Muscle layer of duodenum (tissue), 2 donors: ENCODE data around the gene KCNIP4.

Source experiments
- H3K27ac ChIP-seq: one replicate; pipeline ENCODE4 v1.7.0; 2013; ENCODE audit warnings: mild to moderate bottlenecking, low read length
- H3K27me3 ChIP-seq: one replicate; pipeline ENCODE4 v1.7.0; 2013; ENCODE audit warnings: low read depth, mild to moderate bottlenecking, control low read depth, low read length
- H3K36me3 ChIP-seq, 2 donors: one replicate each; pipeline ENCODE4 v1.7.0; 2013; ENCODE audit warnings: low read length in 2 of 2, control low read depth in 1 of 2, mild to moderate bottlenecking in 1 of 2; ENCODE audit not compliant: insufficient read depth in 2 of 2, control insufficient read depth in 1 of 2
- H3K4me1 ChIP-seq, 2 donors: one replicate each; pipeline ENCODE4 v1.7.0; 2013; ENCODE audit warnings: low read length in 2 of 2, mild to moderate bottlenecking in 2 of 2, control low read depth in 1 of 2, moderate library complexity in 1 of 2; ENCODE audit not compliant: insufficient read depth in 2 of 2, control insufficient read depth in 1 of 2
- H3K4me3 ChIP-seq, 2 donors: one replicate each; pipeline ENCODE4 v1.7.0; 2013; ENCODE audit warnings: low read length in 2 of 2, low read depth in 1 of 2, mild to moderate bottlenecking in 1 of 2
- H3K9me3 ChIP-seq, 2 donors: one replicate each; pipeline ENCODE4 v1.7.0; 2013; ENCODE audit warnings: low read length in 2 of 2, control low read depth in 1 of 2, mild to moderate bottlenecking in 1 of 2; ENCODE audit not compliant: control insufficient read depth in 1 of 2
- donor health status: healthy.

The KCNIP4 gene

GRCh38 chr4:21900211-21900610, 48.4 kb downstream of the KCNIP4 start:
- Histone ChIP-seq H3K27ac (no peak overlapping the region), H3K4me1 (no peaks in the 10 kb centered on the region), H3K27me3 (no peaks in the 10 kb centered on the region), H3K9me3 (peaks cover 0 to 15% of the 10 kb centered on the region in 2 donors), H3K36me3 (no peaks in the 10 kb centered on the region), H3K4me3 (no peak overlapping the region)

DNA sequence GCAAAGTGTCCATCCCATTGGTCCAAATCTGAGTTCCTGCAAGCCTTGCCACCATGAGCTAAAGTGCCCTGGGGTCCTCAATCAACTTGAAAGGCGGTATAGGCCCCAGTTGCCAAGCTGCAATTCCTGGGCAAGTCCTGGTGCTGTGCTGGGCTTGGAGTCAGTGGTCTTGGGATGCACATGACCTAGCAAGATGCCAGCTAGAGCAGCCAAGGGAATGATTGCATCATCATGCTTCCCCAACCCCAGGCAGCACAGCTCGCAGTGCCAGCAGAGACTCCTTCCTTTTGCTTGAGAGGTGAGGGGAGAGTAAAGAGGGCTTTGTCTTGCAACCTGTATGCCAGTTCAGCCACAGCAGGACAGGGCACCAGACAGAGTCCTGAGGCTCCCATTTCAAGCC, 50.5 kb downstream of the KCNIP4 start:
- Histone ChIP-seq H3K27me3 (no peaks in the 10 kb centered on the region), H3K4me1 (no peaks in the 10 kb centered on the region), H3K27ac (no peak overlapping the region), H3K4me3 (no peak overlapping the region), H3K36me3 (no peaks in the 10 kb centered on the region), H3K9me3 (peaks cover 0 to 15% of the 10 kb centered on the region in 2 donors)

- Histone ChIP-seq H3K9me3 (peaks cover 0 to 15% of the 10 kb centered on the region in 2 donors), H3K27ac (no peak overlapping the region), H3K4me3 (no peak overlapping the region), H3K27me3 (no peaks in the 10 kb centered on the region), H3K36me3 (no peaks in the 10 kb centered on the region), H3K4me1 (no peaks in the 10 kb centered on the region)
Measured at GRCh38 chr4:21896767-21897166, 51.8 kb downstream of the KCNIP4 start.

- H3K36me3 ChIP-seq = no peaks in the 10 kb centered on the region
- no peak overlapping the region for H3K27ac ChIP-seq
- H3K4me3 ChIP-seq = no peak overlapping the region
- no peaks in the 10 kb centered on the region for H3K4me1 ChIP-seq
- H3K27me3 ChIP-seq = no peaks in the 10 kb centered on the region
- peaks cover 0 to 5% of the 10 kb centered on the region in 2 donors for H3K9me3 ChIP-seq
Measured at GRCh38 chr4:21893136-21893535, 55.4 kb downstream of the KCNIP4 start.

DNA sequence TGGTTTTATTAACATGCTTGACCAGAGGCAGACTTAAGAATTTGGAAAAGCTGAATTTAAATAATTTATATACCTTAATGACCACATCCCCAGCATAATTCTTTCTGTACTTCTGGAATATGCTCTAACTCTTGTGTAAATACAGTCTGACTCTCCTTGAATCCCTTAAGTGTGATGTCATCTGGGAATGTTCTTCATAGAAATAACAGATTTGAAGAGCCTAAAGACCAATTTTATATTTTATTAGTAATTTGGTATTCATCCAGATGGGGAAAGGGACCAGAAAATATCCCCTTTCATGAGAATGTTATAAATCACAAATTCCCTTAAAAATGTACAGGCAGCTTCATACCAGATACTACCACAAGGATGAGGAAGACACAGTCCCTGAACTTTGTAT, 58.3 kb downstream of the KCNIP4 start:
- no peaks in the 10 kb centered on the region for H3K9me3 ChIP-seq
- no peaks in the 10 kb centered on the region for H3K27me3 ChIP-seq
- no peak overlapping the region for H3K27ac ChIP-seq
- H3K4me3 ChIP-seq = no peak overlapping the region
- no peaks in the 10 kb centered on the region for H3K4me1 ChIP-seq
- no peaks in the 10 kb centered on the region for H3K36me3 ChIP-seq

GRCh38 chr4:21888195-21888976, 60.2 kb downstream of the KCNIP4 start:
- Histone ChIP-seq H3K36me3 (no peaks in the 10 kb centered on the region), H3K9me3 (no peaks in the 10 kb centered on the region), H3K27ac (no peak overlapping the region), H3K4me1 (no peaks in the 10 kb centered on the region), H3K27me3 (no peaks in the 10 kb centered on the region), H3K4me3 (no peak overlapping the region)

DNA sequence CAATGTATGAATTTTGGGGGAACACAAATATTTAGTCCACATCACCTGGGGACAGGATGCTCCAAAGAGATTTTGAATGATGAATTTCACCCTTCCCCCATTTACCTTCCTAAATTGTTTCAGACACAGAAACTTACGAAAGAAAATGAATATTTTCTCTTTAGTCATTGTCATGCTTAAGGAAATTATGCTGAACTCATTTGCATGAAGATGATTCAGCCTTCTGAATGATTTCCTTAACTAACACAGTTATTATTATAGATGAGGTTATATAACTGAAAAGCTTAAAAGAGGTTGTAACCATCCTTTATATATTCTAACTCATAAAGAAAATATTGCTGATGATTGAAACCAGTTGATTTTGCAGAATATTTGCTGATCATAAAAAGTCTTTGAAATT, 61.1 kb downstream of the KCNIP4 start:
- no peak overlapping the region for H3K4me3 ChIP-seq
- no peak overlapping the region for H3K27ac ChIP-seq
- no peaks in the 10 kb centered on the region for H3K27me3 ChIP-seq
- H3K9me3 ChIP-seq = no peaks in the 10 kb centered on the region
- H3K36me3 ChIP-seq = no peaks in the 10 kb centered on the region
- no peaks in the 10 kb centered on the region for H3K4me1 ChIP-seq

- Histone ChIP-seq H3K27ac (no peak overlapping the region), H3K27me3 (no peaks in the 10 kb centered on the region), H3K9me3 (no peaks in the 10 kb centered on the region), H3K4me3 (no peak overlapping the region), H3K36me3 (no peaks in the 10 kb centered on the region), H3K4me1 (no peaks in the 10 kb centered on the region)
Measured at GRCh38 chr4:21885770-21886169, 62.8 kb downstream of the KCNIP4 start.

DNA sequence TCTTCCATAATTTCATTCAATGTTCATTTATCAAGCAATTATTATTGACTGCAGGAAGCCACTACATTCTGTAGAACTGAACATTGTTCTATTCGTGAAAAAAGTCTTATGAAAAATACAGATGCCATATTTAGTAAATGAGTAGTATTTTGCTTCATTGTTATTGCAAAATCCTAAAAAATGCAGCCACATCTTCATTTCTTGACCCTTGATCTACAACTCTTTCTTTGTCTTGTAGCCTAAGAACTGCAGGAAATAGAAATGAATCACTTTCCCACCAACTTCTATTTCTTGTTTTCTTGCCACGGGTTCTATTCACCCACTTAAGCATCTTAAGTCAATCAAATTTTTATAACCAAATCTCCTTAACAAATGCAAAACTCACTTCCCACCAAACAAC, 63.3 kb downstream of the KCNIP4 start:
- no peaks in the 10 kb centered on the region for H3K4me1 ChIP-seq
- no peak overlapping the region for H3K27ac ChIP-seq

GRCh38 chr4:21884615-21885014, 64.0 kb downstream of the KCNIP4 start:
- Histone ChIP-seq H3K36me3 (no peaks in the 10 kb centered on the region), H3K4me3 (no peak overlapping the region), H3K27ac (no peak overlapping the region), H3K9me3 (no peaks in the 10 kb centered on the region), H3K4me1 (no peaks in the 10 kb centered on the region), H3K27me3 (no peaks in the 10 kb centered on the region)

More for the DNA sequence above, 63.3 kb downstream of the KCNIP4 start:
- Histone ChIP-seq H3K27me3 (no peaks in the 10 kb centered on the region), H3K9me3 (no peaks in the 10 kb centered on the region), H3K36me3 (no peaks in the 10 kb centered on the region), H3K4me3 (no peak overlapping the region)

- no peak overlapping the region for H3K27ac ChIP-seq
- no peaks in the 10 kb centered on the region for H3K4me1 ChIP-seq
- no peaks in the 10 kb centered on the region for H3K9me3 ChIP-seq
- no peaks in the 10 kb centered on the region for H3K36me3 ChIP-seq
- H3K27me3 ChIP-seq = no peaks in the 10 kb centered on the region
- no peak overlapping the region for H3K4me3 ChIP-seq
Measured at GRCh38 chr4:21882051-21882839, 66.3 kb downstream of the KCNIP4 start.
